CD14-positive monocyte (primary cell): ENCODE measurements around the gene TCTN1. TPM values are rescaled to one million over a fixed set of nuclear protein-coding genes. Genes with fewer than 3 reads are reported as not detected.

ENCODE experiments used
- DNase-seq, 3 donors: peaks; one replicate each; pipeline ENCODE4 v3.0.0-alpha.2; 2011 to 2022
- H2AFZ ChIP-seq: 2 replicates; pipeline ENCODE4 v1.6.0; 2012; ENCODE audit warnings: mild to moderate bottlenecking, low read depth, low read length, inconsistent platforms; ENCODE audit not compliant: insufficient read depth, poor library complexity, severe bottlenecking
- H3K27ac ChIP-seq, 2 donors: 1 replicate in 1 of 2; 2 replicates in 1 of 2; pipeline ENCODE4 v1.5.1; 2012 to 2013; ENCODE audit warnings: low read length in 2 of 2, control low read depth in 1 of 2, inconsistent platforms in 1 of 2, low read depth in 1 of 2, mild to moderate bottlenecking in 1 of 2
- H3K27me3 ChIP-seq, 2 donors: one replicate each; pipeline versions ENCODE4 v1.6.0 to v1.6.1; 2011 to 2013; ENCODE audit warnings: low read length in 2 of 2; ENCODE audit not compliant: control insufficient read depth in 2 of 2, insufficient read depth in 2 of 2
- H3K36me3 ChIP-seq, 2 donors: replicated peaks in 1 of 2; 1 replicate in 1 of 2; 2 replicates in 1 of 2; pipeline versions ENCODE4 v1.5.1 to v1.6.1; 2012 to 2013; ENCODE audit warnings: low read length in 2 of 2, control low read depth in 1 of 2, inconsistent platforms in 1 of 2, mild to moderate bottlenecking in 1 of 2; ENCODE audit not compliant: insufficient read depth in 2 of 2, control insufficient read depth in 1 of 2
- H3K4me1 ChIP-seq, 2 donors: 1 replicate in 1 of 2; 2 replicates in 1 of 2; pipeline versions ENCODE4 v1.5.1 to v1.6.1; 2012 to 2013; ENCODE audit warnings: low read length in 2 of 2, control low read depth in 1 of 2, inconsistent platforms in 1 of 2, mild to moderate bottlenecking in 1 of 2, moderate library complexity in 1 of 2; ENCODE audit not compliant: insufficient read depth in 2 of 2, control insufficient read depth in 1 of 2
- H3K4me2 ChIP-seq: replicated peaks from 2 replicates; pipeline ENCODE3; 2012; ENCODE audit warnings: low read length, moderate library complexity, mild to moderate bottlenecking; ENCODE audit not compliant: poor library complexity, severe bottlenecking; ENCODE audit errors: extremely low read depth
- H3K4me3 ChIP-seq, 3 experiments: fragments of 200-600 bp in 1 of 3; sonication (generic) in 1 of 3; replicated peaks in 1 of 3; 1 replicate in 2 of 3; 2 replicates in 1 of 3; pipeline ENCODE4 v1.5.1; 2011 to 2013; ENCODE audit warnings: low read length in 3 of 3, mild to moderate bottlenecking in 3 of 3, control low read depth in 2 of 3, low read depth in 2 of 3, inconsistent platforms in 1 of 3, moderate library complexity in 1 of 3
- H3K79me2 ChIP-seq: 2 replicates; pipeline ENCODE4 v1.6.0; 2012; ENCODE audit warnings: mild to moderate bottlenecking, control low read depth, inconsistent platforms, low read length, moderate library complexity; ENCODE audit not compliant: insufficient read depth
- H3K9ac ChIP-seq: 2 replicates; pipeline ENCODE4 v1.6.0; 2017; ENCODE audit warnings: low read length, mild to moderate bottlenecking; ENCODE audit not compliant: insufficient read depth, poor library complexity, severe bottlenecking
- H3K9me3 ChIP-seq, 2 donors: replicated peaks in 1 of 2; 1 replicate in 1 of 2; 2 replicates in 1 of 2; pipeline versions ENCODE4 v1.5.1 to v1.6.1; 2012 to 2013; ENCODE audit warnings: low read length in 2 of 2, control low read depth in 1 of 2; ENCODE audit not compliant: control insufficient read depth in 1 of 2, insufficient read depth in 1 of 2
- H4K20me1 ChIP-seq: 2 replicates; pipeline ENCODE4 v1.6.0; 2012; ENCODE audit warnings: mild to moderate bottlenecking, low read length, control low read depth, moderate library complexity; ENCODE audit not compliant: insufficient read depth
- H3K27ac Mint-ChIP-seq, 7 donors: one replicate each; pipeline ENCODE4 v1.8.0; 2020; ENCODE audit warnings: mild to moderate bottlenecking in 7 of 7, mixed read lengths in 7 of 7, moderate library complexity in 6 of 7, inconsistent platforms in 2 of 7
- H3K27me3 Mint-ChIP-seq, 3 donors: one replicate each; pipeline ENCODE4 v1.8.0; 2021 to 2022; ENCODE audit warnings: low read depth in 3 of 3, mild to moderate bottlenecking in 3 of 3, mixed read lengths in 3 of 3, moderate library complexity in 3 of 3, inconsistent platforms in 1 of 3
- H3K36me3 Mint-ChIP-seq, 2 donors: one replicate each; pipeline ENCODE4 v1.8.0; 2020; ENCODE audit warnings: mixed read lengths in 2 of 2, inconsistent platforms in 1 of 2, mild to moderate bottlenecking in 1 of 2
- H3K4me1 Mint-ChIP-seq: one replicate; pipeline ENCODE4 v1.8.0; 2020; ENCODE audit warnings: mild to moderate bottlenecking, mixed read lengths
- H3K4me3 Mint-ChIP-seq, 2 donors: one replicate each; pipeline ENCODE4 v1.8.0; 2020; ENCODE audit warnings: mild to moderate bottlenecking in 2 of 2, mixed read lengths in 2 of 2, moderate library complexity in 1 of 2
- H3K9me3 Mint-ChIP-seq, 7 donors: one replicate each; pipeline ENCODE4 v1.8.0; 2020 to 2022; ENCODE audit warnings: mixed read lengths in 7 of 7, mild to moderate bottlenecking in 6 of 7, moderate library complexity in 6 of 7, inconsistent platforms in 2 of 7
- WGBS: methylation state at CpG from one replicate; pipeline ENCODE4 v1.1.5; 2013; ENCODE audit warnings: missing lambda C conversion rate; ENCODE audit not compliant: insufficient coverage; 5-methylcytosine and 5-hydroxymethylcytosine counted together
- intact Hi-C, 2 donors: fragments of 100-400 bp; cut with micrococcal nuclease; formaldehyde crosslinking; loops; one replicate each; pipeline versions ENCODE4 v1.15.0 to v1.15.1; 2023
- polyA plus RNA-seq, 3 donors: library from polyadenylated mRNA; depleted of rRNA in 1 of 3; unstranded in 2 of 3; stranded (reverse) in 1 of 3; fragments of 300-500 nt in 2 of 3; fragments of >200 nt in 1 of 3; fragmentation: Illumina TruSeq in 2 of 3; gene quantifications; 1 replicate in 2 of 3; 2 replicates in 1 of 3; pipeline ENCODE4 v1.2.3, GENCODE V29; 2012 to 2021
- TF ChIP-seq, protein P1 (sequence below): fragments of 200-600 bp; IDR thresholded peaks from one replicate; pipeline ENCODE4 v1.8.0; 2022; ENCODE audit warnings: antibody characterized with exemption, mild to moderate bottlenecking

TCTN1 gene
- polyA plus RNA-seq, 3 donors: 4.0 to 6.1 (median 4.5) TPM

DNA sequence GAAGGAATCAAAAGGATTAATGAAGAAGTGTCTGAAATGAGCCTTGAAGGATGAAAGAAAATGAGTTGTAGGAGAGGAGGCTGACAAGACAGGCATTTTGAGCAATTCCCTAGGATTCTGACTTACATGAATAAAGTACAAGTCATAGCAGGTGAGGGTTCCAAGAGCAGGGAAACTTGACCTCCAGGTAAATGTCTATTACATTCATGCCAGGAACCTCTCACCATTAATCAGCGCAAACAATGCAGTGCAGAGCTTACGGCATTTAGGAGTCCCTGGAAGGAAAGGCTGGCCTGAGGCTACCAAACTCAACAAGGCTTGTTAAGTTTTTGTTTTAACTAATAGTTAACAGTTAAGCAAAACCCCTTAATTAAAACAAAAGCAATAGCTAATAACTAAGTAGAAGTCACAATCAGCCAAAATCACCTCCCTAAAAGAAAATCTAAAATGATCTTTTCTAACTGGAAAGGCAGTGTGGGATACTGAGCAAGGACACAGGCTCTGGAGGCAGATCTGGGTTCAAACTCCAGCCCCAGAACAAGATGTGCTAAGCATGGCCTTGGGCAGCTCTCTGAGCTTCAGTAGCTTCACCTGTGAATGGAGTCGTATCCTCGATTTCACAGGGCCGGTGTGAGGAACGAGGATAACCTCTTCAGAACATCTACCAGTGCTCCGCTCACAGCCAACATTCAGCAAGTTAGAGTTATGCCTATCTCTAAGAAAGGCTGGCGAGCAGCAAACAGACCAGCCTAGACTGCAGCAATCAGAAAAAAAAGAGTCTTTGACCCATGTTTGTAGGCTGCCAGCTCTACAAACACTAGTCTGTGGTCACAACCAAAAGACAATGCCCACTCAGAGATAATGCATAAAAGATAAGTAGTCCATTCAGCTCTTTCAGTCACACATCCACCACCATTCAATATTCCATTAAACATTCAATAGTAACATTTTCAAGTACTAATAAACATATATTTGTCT lies 47.7 kb upstream of the TCTN1 start:
- peaks cover 89% of the 10 kb centered on the region for H3K79me2 ChIP-seq
- no peak for DNase-seq
- H3K9me3 ChIP-seq: peaks cover under 1 to 3% of the 10 kb centered on the region in 2 donors
- H3K4me1 ChIP-seq: peaks cover 37 to 40% of the 10 kb centered on the region in 2 donors
- H3K4me2 ChIP-seq: no peak overlapping the region
- no peak overlapping the region for H3K9ac ChIP-seq
- Mint-ChIP-seq H3K27me3 (no peaks in the 10 kb centered on the region), H3K36me3 (peaks cover 2 to 3% of the 10 kb centered on the region in 2 donors), H3K9me3 (peaks cover 4 to 10% (median 8%) of the 10 kb centered on the region in 7 donors), H3K27ac (peak overlapping the region in 3 of 7 donors; percentile 37 to 72 (median 50)), H3K4me1 (peaks cover 55% of the 10 kb centered on the region), H3K4me3 (no peak overlapping the region)
- TF ChIP-seq, protein P1, sequence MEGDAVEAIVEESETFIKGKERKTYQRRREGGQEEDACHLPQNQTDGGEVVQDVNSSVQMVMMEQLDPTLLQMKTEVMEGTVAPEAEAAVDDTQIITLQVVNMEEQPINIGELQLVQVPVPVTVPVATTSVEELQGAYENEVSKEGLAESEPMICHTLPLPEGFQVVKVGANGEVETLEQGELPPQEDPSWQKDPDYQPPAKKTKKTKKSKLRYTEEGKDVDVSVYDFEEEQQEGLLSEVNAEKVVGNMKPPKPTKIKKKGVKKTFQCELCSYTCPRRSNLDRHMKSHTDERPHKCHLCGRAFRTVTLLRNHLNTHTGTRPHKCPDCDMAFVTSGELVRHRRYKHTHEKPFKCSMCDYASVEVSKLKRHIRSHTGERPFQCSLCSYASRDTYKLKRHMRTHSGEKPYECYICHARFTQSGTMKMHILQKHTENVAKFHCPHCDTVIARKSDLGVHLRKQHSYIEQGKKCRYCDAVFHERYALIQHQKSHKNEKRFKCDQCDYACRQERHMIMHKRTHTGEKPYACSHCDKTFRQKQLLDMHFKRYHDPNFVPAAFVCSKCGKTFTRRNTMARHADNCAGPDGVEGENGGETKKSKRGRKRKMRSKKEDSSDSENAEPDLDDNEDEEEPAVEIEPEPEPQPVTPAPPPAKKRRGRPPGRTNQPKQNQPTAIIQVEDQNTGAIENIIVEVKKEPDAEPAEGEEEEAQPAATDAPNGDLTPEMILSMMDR: no peak
- H3K36me3 ChIP-seq: peaks cover 0 to under 1% of the 10 kb centered on the region in 2 donors
- intact Hi-C loops: no loop called here
- no peaks in the 10 kb centered on the region for H3K27me3 ChIP-seq
- peak overlapping the region in 1 of 2 donors; percentile 14 for H3K27ac ChIP-seq
- 95% methylated on average over 6 of the region's 8 CpGs for WGBS
- no peak overlapping the region for H2AFZ ChIP-seq
- peaks cover 87% of the 10 kb centered on the region for H4K20me1 ChIP-seq
- no peak overlapping the region for H3K4me3 ChIP-seq

DNA sequence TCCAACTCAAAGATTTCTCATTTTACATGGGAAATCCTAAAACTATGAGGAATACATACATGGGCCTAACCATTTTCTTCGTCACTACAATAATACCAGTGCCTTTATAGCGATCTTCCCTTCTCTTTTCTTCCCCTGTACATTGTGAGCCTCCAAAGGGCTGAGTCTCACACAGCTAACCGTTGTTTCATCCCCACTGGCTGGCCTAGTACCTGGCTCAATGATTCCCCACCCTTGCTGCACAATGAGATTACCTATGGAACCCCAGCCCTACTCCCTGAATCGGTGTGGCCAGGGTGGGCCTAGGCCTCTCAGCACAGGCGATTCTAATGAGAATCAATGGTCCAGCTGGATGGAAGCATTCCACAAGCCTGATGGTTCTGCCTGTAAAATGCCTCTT lies 46.9 kb upstream of the TCTN1 start:
- peaks cover 0 to 8% of the 10 kb centered on the region in 2 donors for H3K36me3 ChIP-seq
- no peak overlapping the region for H3K4me3 ChIP-seq
- TF ChIP-seq, protein P1: no peak
- peaks cover 86% of the 10 kb centered on the region for H4K20me1 ChIP-seq
- H3K4me1 ChIP-seq: peaks cover 29 to 32% of the 10 kb centered on the region in 2 donors
- Mint-ChIP-seq H3K4me3 (no peak overlapping the region), H3K27ac (peak overlapping the region in 2 of 7 donors; percentile 32 to 43), H3K36me3 (peaks cover 3 to 4% of the 10 kb centered on the region in 2 donors), H3K9me3 (peaks cover 5 to 16% (median 12%) of the 10 kb centered on the region in 7 donors), H3K27me3 (no peaks in the 10 kb centered on the region), H3K4me1 (peaks cover 48% of the 10 kb centered on the region)
- 98% methylated on average over 5 of the region's 5 CpGs for WGBS
- intact Hi-C loops: no loop called here
- H3K27me3 ChIP-seq: no peaks in the 10 kb centered on the region
- DNase-seq: no peak
- H3K9ac ChIP-seq: no peak overlapping the region
- peaks cover 89% of the 10 kb centered on the region for H3K79me2 ChIP-seq
- H3K27ac ChIP-seq: peak overlapping the region in 1 of 2 donors; percentile 14
- H2AFZ ChIP-seq: no peak overlapping the region
- H3K4me2 ChIP-seq: no peak overlapping the region
- peaks cover 4 to 8% of the 10 kb centered on the region in 2 donors for H3K9me3 ChIP-seq
